OCI-M1 (cell line): ENCODE data around the gene KCNH3.
A peak's percentile ranks its signal among the peaks of the same experiment; 100 is the strongest.
"Not testable (repeated sequence)": the region's sequence is repeated elsewhere in the genome, so short reads cannot be mapped to it uniquely, and the experiment has no call there.

Source experiments
- DNase-seq: peaks from one replicate; lab custom pipeline; 2025; lab: John Stamatoyannopoulos, UW

KCNH3 gene

DNA sequence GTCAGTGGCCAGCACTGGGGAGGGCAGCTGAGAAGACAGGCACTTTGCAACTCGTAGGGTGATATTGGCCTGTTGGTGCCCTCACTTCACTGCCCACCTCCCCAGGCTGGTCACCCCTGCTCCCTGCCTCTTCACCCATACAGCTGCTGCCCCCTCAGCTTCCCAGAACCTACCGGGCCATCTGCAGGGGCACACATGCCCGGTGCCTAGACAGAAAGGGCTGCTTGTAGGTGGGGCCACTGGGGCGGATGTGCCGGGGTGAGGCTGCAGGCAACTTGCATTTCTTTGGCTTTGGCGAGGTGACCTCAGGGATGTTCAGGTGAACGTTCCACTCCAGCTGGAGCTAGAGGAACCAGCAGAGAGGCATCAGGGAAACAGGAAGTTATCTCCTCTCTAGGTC is 49.5 kb downstream of the KCNH3 start:
- no peak for DNase-seq

DNA sequence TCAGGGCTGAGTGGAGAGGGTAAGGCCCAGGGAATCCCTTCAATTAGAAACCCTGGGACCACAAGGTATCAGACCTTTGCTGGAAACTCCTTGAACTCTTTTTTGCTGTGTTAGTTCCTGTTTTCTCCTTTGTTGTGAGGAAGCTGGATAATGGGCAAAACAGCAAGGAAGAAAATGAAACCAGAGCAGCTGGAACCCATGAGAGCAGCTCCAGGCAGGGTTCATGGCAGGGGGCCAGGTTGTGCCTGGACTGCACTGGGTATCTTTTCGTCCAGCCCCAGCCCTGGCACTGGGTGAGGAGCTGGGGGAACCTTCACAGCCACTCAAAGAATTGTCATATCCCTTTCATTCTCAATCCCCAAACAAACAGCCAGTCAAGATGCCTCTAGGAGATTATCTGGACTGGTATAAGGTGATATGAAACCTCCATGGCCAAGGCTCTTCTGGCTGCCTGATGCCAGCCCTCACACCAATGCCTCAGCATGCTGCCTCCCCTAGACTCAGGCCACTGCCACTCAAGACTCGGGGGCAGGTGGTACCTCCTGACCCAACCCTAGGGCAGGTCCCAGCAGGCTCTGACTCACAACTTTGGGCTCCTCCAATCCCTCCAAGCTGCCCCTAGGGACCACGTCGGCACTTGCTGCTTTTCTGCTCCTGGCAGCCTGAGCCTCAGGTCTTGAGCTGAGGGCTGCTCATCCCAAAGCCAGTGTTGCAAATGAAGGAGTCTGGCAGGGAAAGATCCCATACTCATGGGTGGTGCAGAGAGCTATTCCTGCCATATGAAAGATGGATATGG is 50.1 kb downstream of the KCNH3 start:
- peak; percentile 36 for DNase-seq

DNA sequence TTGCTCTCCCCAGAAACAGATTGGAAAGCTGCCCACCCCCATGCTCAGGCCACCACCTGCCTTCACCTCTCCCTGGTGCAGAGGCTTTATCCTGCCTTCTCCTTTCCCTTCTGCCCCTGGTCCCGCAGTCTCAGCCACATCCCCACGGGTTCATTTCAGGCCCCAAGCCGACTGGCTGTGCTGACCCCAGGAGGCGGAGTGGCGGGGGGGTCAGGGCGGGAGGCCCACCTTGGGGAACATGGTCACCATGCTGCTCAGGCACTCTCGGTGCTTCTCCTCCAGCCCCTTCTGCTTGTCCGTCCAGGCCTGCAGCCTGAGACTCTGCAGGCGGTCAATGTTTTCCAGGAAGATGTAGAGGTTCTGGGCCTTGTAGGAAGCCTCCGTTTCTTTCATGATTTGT is 59.7 kb downstream of the KCNH3 start:
- DNase-seq, result no peak

DNA sequence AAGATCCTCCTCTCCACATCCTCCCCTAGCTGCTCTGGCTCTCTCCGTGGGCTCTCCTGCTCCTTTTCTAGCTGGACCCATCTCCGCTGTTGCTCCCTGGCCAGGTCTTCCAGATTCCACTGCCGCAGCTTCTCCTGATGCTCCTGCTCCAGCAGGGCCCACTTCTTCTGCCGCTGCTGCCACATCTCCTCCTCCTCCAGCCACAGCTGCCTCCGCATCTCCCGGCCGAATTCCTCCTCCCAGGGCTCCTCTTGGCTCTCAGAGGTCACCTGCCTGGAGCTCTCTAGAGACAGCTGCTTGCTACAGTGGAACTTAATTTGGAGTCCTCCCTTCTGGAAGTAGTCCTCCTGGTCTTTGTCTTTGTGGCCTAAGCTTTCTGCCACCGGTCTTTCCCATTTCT is 61.1 kb downstream of the KCNH3 start:
- DNase-seq, result no peak

DNA sequence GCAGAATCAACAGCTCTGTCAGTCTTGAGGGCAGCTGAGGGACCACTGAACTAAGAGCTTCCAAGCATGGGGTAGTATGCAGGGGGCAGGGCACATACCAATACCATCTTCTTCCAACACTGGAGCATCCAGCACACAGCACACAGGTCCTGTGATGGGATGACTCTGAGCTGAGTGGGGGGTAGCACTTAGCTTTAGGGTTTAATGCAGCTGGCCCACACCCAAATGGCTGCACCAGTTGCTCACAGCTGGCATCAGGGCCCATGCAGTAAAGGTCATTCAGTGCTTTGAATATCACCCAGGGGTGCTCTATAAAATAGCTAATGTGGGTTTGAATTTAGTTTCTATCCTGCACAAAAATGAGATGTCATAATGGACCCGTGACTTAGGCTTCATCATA is 64.9 kb downstream of the KCNH3 start:
- no peak for DNase-seq

DNA sequence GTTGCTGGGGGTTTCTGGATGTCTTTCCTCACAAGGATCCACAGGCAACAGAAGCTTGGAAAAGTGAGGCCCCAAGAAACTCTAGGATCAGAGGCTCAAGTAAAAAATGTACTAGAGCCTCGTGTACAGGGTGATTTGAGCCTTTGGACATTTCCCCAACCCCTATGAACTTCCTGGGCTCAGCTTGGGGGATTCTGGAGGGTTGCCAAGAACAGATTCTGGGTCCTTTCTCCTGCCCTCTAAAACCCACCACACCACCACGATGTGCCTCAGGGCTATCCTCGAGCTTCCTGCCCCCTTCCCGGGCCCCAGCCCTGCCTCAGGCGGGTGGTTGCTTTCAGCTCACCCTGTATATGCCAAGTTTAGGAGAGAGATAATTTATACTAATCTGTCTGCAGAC is 66.0 kb downstream of the KCNH3 start:
- no peak for DNase-seq

DNA sequence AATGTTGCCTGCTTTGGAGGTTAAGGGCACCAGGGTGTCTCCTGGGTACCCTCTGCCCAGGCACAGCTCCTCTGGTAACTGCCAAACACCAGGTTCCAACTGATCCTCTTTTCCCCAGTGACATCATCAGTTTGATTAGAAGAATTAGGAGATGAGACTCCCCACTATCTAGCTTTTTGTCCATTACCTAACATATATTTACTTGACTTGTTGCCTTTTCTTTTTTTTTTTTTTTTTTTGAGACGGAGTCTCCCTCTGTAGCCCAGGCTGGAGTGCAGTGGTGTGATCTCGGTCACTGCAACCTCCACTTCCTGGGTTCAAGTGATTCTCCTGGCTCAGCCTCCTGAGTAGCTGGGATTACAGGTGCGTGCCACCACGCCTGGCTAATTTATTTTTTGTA is 66.7 kb downstream of the KCNH3 start, which contains the start of gene FAM186B:
Gene FAM186B, minus strand, starts transcription at position 101 of the 400 bp plus-strand sequence. CDS start 162 bp downstream, outside the sequence.
- DNase-seq, result not testable (repeated sequence)
